ENCODE results near the gene PKP4. TPM values are rescaled to one million over a fixed set of nuclear protein-coding genes. Genes with fewer than 3 reads are reported as not detected.

Gene PKP4
- total RNA-seq, 5 donors from 2014 or later (not counting 1 experiment from before 2014, with no cell fraction given), result 17.3 to 23.1 (median 20.3) TPM

GRCh38 chr2:158676295-158676694, 219.5 kb downstream of the PKP4 start:
- POLR2A ChIA-PET, result no interaction called here
- H3K9me3 Mint-ChIP-seq, result no peaks in the 10 kb centered on the region
- ATAC-seq (replicated peaks in 1 of 4) (no peak), DNase-seq (no peak)
- H3K27ac Mint-ChIP-seq, result no peak overlapping the region
- peaks cover 0 to 6% of the 10 kb centered on the region in 2 donors for H3K36me3 ChIP-seq (ENCODE audit: control insufficient read depth in 2 of 2, extremely low read depth in 1 of 2, insufficient read depth in 1 of 2, low read length in 1 of 2)
- H3K27me3 Mint-ChIP-seq, result no peaks in the 10 kb centered on the region
- no peak overlapping the region for H3K4me3 ChIP-seq (ENCODE audit: control insufficient read depth in 1 of 2, extremely low read depth in 1 of 2, low read length in 1 of 2)
- CTCF ChIA-PET, result interaction anchor here in 1 of 2 donors (0.5 kb wide), 1 partner anchor 426 kb away, joined by 4 read pairs; no protein-coding TSS in a partner anchor
- peaks cover 64% of the 10 kb centered on the region for H3K36me3 Mint-ChIP-seq
- no peaks in the 10 kb centered on the region for H3K27me3 ChIP-seq (replicated peaks in 1 of 2; ENCODE audit: control insufficient read depth in 2 of 2, extremely low read depth in 1 of 2, insufficient read depth in 2 of 2, low read length in 1 of 2)
- no peak overlapping the region for H3K4me3 Mint-ChIP-seq
- no peaks in the 10 kb centered on the region for H3K4me1 Mint-ChIP-seq
- H3K4me1 ChIP-seq (ENCODE audit: control insufficient read depth in 1 of 2, extremely low read depth in 1 of 2, insufficient read depth in 2 of 2, low read length in 2 of 2), result no peaks in the 10 kb centered on the region
- no peak overlapping the region for H3K27ac ChIP-seq (ENCODE audit: low read length)
- 100% methylated on average over 3 of the region's 3 CpGs for WGBS (ENCODE audit: insufficient coverage)
- no peaks in the 10 kb centered on the region for H3K9me3 ChIP-seq

DNA sequence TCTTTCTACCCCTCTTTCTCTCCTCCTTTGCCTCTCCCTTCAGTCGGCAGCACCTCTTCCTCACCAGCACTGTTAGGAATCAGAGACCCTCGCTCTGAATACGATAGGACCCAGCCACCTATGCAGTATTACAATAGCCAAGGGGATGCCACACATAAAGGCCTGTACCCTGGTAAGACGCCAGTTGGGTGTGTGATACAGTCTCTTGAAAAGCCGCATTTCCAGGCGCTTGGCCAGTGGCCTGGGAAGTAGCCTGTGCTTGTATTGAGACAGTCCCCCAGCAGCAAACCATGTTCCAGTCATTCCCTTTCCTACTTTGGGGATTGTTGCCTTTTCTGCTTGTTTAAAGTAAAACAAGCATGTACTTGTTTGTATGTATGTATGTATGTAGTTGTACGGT, 219.9 kb downstream of the PKP4 start:
- no peak overlapping the region for H3K27ac ChIP-seq (ENCODE audit: low read length)
- H3K4me3 Mint-ChIP-seq, result no peak overlapping the region
- H3K27me3 Mint-ChIP-seq, result no peaks in the 10 kb centered on the region
- H3K27me3 ChIP-seq (replicated peaks in 1 of 2; ENCODE audit: control insufficient read depth in 2 of 2, extremely low read depth in 1 of 2, insufficient read depth in 2 of 2, low read length in 1 of 2), result no peaks in the 10 kb centered on the region
- H3K36me3 Mint-ChIP-seq, result peaks cover 64% of the 10 kb centered on the region
- POLR2A ChIA-PET, result no interaction called here
- H3K4me1 ChIP-seq (ENCODE audit: control insufficient read depth in 1 of 2, extremely low read depth in 1 of 2, insufficient read depth in 2 of 2, low read length in 2 of 2), result no peaks in the 10 kb centered on the region
- peaks cover 0 to 6% of the 10 kb centered on the region in 2 donors for H3K36me3 ChIP-seq (ENCODE audit: control insufficient read depth in 2 of 2, extremely low read depth in 1 of 2, insufficient read depth in 1 of 2, low read length in 1 of 2)
- CTCF ChIA-PET, result interaction anchor here in 1 of 2 donors (0.5 kb wide), 1 partner anchor 426 kb away, joined by 4 read pairs; no protein-coding TSS in a partner anchor
- H3K27ac Mint-ChIP-seq, result no peak overlapping the region
- H3K4me3 ChIP-seq (ENCODE audit: control insufficient read depth in 1 of 2, extremely low read depth in 1 of 2, low read length in 1 of 2), result no peak overlapping the region
- H3K9me3 Mint-ChIP-seq, result no peaks in the 10 kb centered on the region
- ATAC-seq (replicated peaks in 1 of 4) (no peak), DNase-seq (no peak)
- WGBS (ENCODE audit: insufficient coverage), result no CpG with 5 or more reads among the region's 7 CpGs
- H3K9me3 ChIP-seq, result no peaks in the 10 kb centered on the region
- no peaks in the 10 kb centered on the region for H3K4me1 Mint-ChIP-seq

DNA sequence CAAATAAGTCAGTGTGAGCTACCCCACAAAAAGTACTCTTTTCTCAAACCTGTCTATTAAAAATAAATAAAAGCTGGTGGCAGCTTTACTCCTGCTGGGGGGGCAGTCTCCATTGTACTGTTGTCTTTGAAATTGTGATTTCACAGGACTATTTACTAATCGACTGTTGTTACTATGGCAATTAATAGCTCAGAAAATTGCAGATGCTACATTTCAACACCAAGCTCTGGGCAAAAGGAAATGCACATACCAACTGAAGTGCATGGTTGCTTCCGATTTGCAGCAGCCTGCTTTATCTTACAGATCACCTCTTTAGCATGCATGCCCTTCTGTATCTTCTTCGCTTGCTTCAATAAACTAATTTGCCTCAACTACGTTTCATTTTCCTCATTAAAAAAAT, 220.8 kb downstream of the PKP4 start:
- WGBS (ENCODE audit: insufficient coverage), result 88% methylated on average over 2 of the region's 4 CpGs
- H3K36me3 ChIP-seq (ENCODE audit: control insufficient read depth in 2 of 2, extremely low read depth in 1 of 2, insufficient read depth in 1 of 2, low read length in 1 of 2), result peaks cover 0 to 6% of the 10 kb centered on the region in 2 donors
- H3K4me3 ChIP-seq (ENCODE audit: control insufficient read depth in 1 of 2, extremely low read depth in 1 of 2, low read length in 1 of 2), result no peak overlapping the region
- peaks cover 64% of the 10 kb centered on the region for H3K36me3 Mint-ChIP-seq
- H3K4me1 ChIP-seq (ENCODE audit: control insufficient read depth in 1 of 2, extremely low read depth in 1 of 2, insufficient read depth in 2 of 2, low read length in 2 of 2), result no peaks in the 10 kb centered on the region
- DNase-seq (no peak), ATAC-seq (replicated peaks in 1 of 4) (no peak)
- H3K9me3 Mint-ChIP-seq, result no peaks in the 10 kb centered on the region
- CTCF ChIA-PET, result no interaction called here
- no peak overlapping the region for H3K27ac Mint-ChIP-seq
- no peak overlapping the region for H3K27ac ChIP-seq (ENCODE audit: low read length)
- no peaks in the 10 kb centered on the region for H3K27me3 Mint-ChIP-seq
- POLR2A ChIA-PET, result no interaction called here
- no peaks in the 10 kb centered on the region for H3K9me3 ChIP-seq
- H3K4me3 Mint-ChIP-seq, result no peak overlapping the region
- H3K4me1 Mint-ChIP-seq, result no peaks in the 10 kb centered on the region
- H3K27me3 ChIP-seq (replicated peaks in 1 of 2; ENCODE audit: control insufficient read depth in 2 of 2, extremely low read depth in 1 of 2, insufficient read depth in 2 of 2, low read length in 1 of 2), result no peaks in the 10 kb centered on the region

GRCh38 chr2:158681816-158682215, 225.1 kb downstream of the PKP4 start:
- ATAC-seq (replicated peaks in 1 of 4), result no peak
- Mint-ChIP-seq H3K36me3 (peaks cover 29% of the 10 kb centered on the region), H3K27me3 (no peaks in the 10 kb centered on the region), H3K4me1 (no peaks in the 10 kb centered on the region), H3K9me3 (no peaks in the 10 kb centered on the region), H3K27ac (no peak overlapping the region), H3K4me3 (no peak overlapping the region)
- ChIA-PET POLR2A (no interaction called here), CTCF (no interaction called here)
- DNase-seq, result no peak
- H3K4me3 ChIP-seq (ENCODE audit: control insufficient read depth in 1 of 2, extremely low read depth in 1 of 2, low read length in 1 of 2), result no peak overlapping the region
- H3K27ac ChIP-seq (ENCODE audit: low read length), result no peak overlapping the region
- no peaks in the 10 kb centered on the region for H3K27me3 ChIP-seq (replicated peaks in 1 of 2; ENCODE audit: control insufficient read depth in 2 of 2, extremely low read depth in 1 of 2, insufficient read depth in 2 of 2, low read length in 1 of 2)
- no CpG with 5 or more reads among the region's 2 CpGs for WGBS (ENCODE audit: insufficient coverage)
- no peaks in the 10 kb centered on the region for H3K4me1 ChIP-seq (ENCODE audit: control insufficient read depth in 1 of 2, extremely low read depth in 1 of 2, insufficient read depth in 2 of 2, low read length in 2 of 2)
- no peaks in the 10 kb centered on the region for H3K36me3 ChIP-seq (ENCODE audit: control insufficient read depth in 2 of 2, extremely low read depth in 1 of 2, insufficient read depth in 1 of 2, low read length in 1 of 2)
- no peaks in the 10 kb centered on the region for H3K9me3 ChIP-seq

DNA sequence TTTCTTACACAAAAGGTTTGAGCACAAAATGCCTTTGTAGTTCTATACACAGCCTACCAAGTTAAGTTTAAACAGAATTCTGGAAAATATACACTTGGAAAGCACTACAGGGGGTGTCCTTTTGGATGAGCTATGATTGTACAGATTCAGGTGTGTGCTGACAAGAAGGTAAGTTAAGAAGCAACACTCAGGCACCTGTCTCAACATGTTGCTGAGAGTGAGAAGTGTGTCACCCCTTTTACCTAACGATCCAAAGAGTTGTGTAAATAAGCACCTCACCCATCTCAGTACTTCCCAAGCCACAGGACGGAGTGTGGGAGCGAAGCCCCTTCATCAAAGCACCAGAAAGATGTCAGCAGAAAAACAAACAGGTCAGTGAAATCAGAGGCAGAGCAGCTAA, 228.9 kb downstream of the PKP4 start:
- no CpG with 5 or more reads among the region's 3 CpGs for WGBS (ENCODE audit: insufficient coverage)
- ATAC-seq (replicated peaks in 1 of 4) (no peak), DNase-seq (no peak)
- Mint-ChIP-seq H3K9me3 (no peaks in the 10 kb centered on the region), H3K27ac (no peak overlapping the region), H3K27me3 (peaks cover 4% of the 10 kb centered on the region in 2 donors), H3K4me3 (no peak overlapping the region), H3K4me1 (no peaks in the 10 kb centered on the region), H3K36me3 (peaks cover 3% of the 10 kb centered on the region)
- no peak overlapping the region for H3K4me3 ChIP-seq (ENCODE audit: control insufficient read depth in 1 of 2, extremely low read depth in 1 of 2, low read length in 1 of 2)
- CTCF ChIA-PET, result no interaction called here
- H3K27me3 ChIP-seq (replicated peaks in 1 of 2; ENCODE audit: control insufficient read depth in 2 of 2, extremely low read depth in 1 of 2, insufficient read depth in 2 of 2, low read length in 1 of 2), result peaks cover 0 to 3% of the 10 kb centered on the region in 2 experiments
- H3K36me3 ChIP-seq (ENCODE audit: control insufficient read depth in 2 of 2, extremely low read depth in 1 of 2, insufficient read depth in 1 of 2, low read length in 1 of 2), result no peaks in the 10 kb centered on the region
- no peaks in the 10 kb centered on the region for H3K4me1 ChIP-seq (ENCODE audit: control insufficient read depth in 1 of 2, extremely low read depth in 1 of 2, insufficient read depth in 2 of 2, low read length in 2 of 2)
- POLR2A ChIA-PET, result no interaction called here
- H3K27ac ChIP-seq (ENCODE audit: low read length), result no peak overlapping the region
- no peaks in the 10 kb centered on the region for H3K9me3 ChIP-seq

DNA sequence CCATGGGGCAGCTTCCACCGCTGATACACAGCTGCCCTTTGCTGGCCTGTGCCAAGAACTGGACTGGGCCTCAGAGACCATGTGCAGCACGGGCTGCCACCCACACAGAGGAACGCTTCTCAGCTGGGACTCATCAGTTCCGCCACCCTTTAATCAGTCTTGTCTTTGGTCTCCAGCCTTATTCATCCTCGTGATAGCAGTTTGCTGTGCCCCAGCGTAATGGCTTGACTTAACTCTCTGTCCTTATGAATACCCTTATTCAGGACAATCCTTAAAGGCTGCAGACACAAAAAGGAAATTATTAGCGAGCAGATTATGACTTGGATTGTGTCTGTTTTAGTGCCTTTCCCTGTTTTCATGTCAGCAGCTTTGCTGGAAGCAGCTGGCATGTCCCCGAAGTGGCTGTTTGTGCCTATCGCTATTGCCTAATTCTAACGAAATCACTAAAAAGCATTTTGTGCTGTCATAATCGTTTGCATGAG, 229.5 kb downstream of the PKP4 start:
- CTCF ChIA-PET, result no interaction called here
- Mint-ChIP-seq H3K9me3 (no peaks in the 10 kb centered on the region), H3K27me3 (peaks cover 4 to 5% of the 10 kb centered on the region in 2 donors), H3K4me1 (no peaks in the 10 kb centered on the region), H3K36me3 (no peaks in the 10 kb centered on the region), H3K27ac (no peak overlapping the region), H3K4me3 (no peak overlapping the region)
- H3K9me3 ChIP-seq, result no peaks in the 10 kb centered on the region
- ATAC-seq (replicated peaks in 1 of 4) (no peak), DNase-seq (no peak)
- peaks cover 0 to 5% of the 10 kb centered on the region in 2 experiments for H3K27me3 ChIP-seq (replicated peaks in 1 of 2; ENCODE audit: control insufficient read depth in 2 of 2, extremely low read depth in 1 of 2, insufficient read depth in 2 of 2, low read length in 1 of 2)
- no peaks in the 10 kb centered on the region for H3K36me3 ChIP-seq (ENCODE audit: control insufficient read depth in 2 of 2, extremely low read depth in 1 of 2, insufficient read depth in 1 of 2, low read length in 1 of 2)
- 77% methylated on average over 7 of the region's 11 CpGs for WGBS (ENCODE audit: insufficient coverage)
- no peak overlapping the region for H3K4me3 ChIP-seq (ENCODE audit: control insufficient read depth in 1 of 2, extremely low read depth in 1 of 2, low read length in 1 of 2)
- no peaks in the 10 kb centered on the region for H3K4me1 ChIP-seq (ENCODE audit: control insufficient read depth in 1 of 2, extremely low read depth in 1 of 2, insufficient read depth in 2 of 2, low read length in 2 of 2)
- POLR2A ChIA-PET, result no interaction called here
- H3K27ac ChIP-seq (ENCODE audit: low read length), result no peak overlapping the region

DNA sequence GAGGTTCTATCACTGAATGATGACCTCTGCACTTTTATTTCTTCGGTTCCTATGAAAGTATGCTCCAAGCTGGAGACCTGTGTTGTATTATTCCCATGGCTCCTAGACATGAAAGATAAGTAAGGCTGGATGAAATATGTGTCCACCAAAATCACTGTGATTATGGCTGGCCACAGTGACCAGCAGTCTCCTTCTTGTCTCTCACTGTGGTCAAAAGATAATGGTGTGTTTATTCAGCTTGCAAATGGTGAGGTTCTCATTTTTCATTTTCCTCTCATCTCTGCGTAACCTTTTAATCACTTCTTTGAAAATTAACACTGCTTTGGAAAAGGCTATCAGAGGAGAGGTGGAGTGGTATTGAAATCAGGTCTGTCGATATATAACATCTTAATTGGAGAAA, 230.6 kb downstream of the PKP4 start:
- CTCF ChIA-PET, result interaction anchor here in 1 of 2 donors (0.7 kb wide), 1 partner anchor 82 kb away, joined by 6 read pairs; no protein-coding TSS in a partner anchor
- Histone ChIP-seq H3K4me3 (ENCODE audit: control insufficient read depth in 1 of 2, extremely low read depth in 1 of 2, low read length in 1 of 2) (no peak overlapping the region), H3K36me3 (ENCODE audit: control insufficient read depth in 2 of 2, extremely low read depth in 1 of 2, insufficient read depth in 1 of 2, low read length in 1 of 2) (no peaks in the 10 kb centered on the region), H3K4me1 (ENCODE audit: control insufficient read depth in 1 of 2, extremely low read depth in 1 of 2, insufficient read depth in 2 of 2, low read length in 2 of 2) (no peaks in the 10 kb centered on the region), H3K27me3 (replicated peaks in 1 of 2; ENCODE audit: control insufficient read depth in 2 of 2, extremely low read depth in 1 of 2, insufficient read depth in 2 of 2, low read length in 1 of 2) (peaks cover 0 to 9% of the 10 kb centered on the region in 2 experiments), H3K9me3 (no peaks in the 10 kb centered on the region), H3K27ac (ENCODE audit: low read length) (no peak overlapping the region)
- WGBS (ENCODE audit: insufficient coverage), result 86% methylated on average over 1 of the region's 3 CpGs
- Mint-ChIP-seq H3K4me3 (no peak overlapping the region), H3K27ac (no peak overlapping the region), H3K27me3 (peaks cover 4 to 9% of the 10 kb centered on the region in 2 donors), H3K9me3 (no peaks in the 10 kb centered on the region), H3K4me1 (no peaks in the 10 kb centered on the region), H3K36me3 (no peaks in the 10 kb centered on the region)
- DNase-seq (no peak), ATAC-seq (replicated peaks in 1 of 4) (no peak)
- POLR2A ChIA-PET, result no interaction called here

Measured in T-cell (primary cell).